ENCODE results near the gene DCTN1. TPM values are rescaled to one million over a fixed set of nuclear protein-coding genes. Genes with fewer than 3 reads are reported as not detected.
A peak's percentile ranks its signal among the peaks of the same experiment; 100 is the strongest.

Gene DCTN1
- total RNA-seq, 3 donors from 2014 or later: 114 to 159 (median 116) TPM

DNA sequence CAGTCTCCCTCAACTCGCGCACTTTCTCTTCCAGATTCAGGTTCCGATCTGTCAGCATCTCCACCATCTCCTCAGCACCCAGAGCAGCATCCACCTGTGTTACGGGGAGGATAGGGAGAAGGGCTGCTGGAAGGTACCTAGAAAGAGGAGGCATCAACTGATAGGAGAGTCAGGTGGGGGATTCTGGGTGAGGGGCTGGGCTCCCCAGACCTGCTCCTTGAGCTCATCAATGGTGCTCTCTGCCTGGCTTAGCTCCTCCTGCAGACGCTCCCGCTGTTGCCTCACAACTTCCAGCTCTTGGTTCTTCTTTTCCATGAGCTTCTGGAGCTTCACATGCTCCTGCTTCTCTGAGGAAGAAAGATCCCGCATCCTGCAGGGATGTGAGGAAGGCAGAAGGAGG, 10.1 kb downstream of the DCTN1 start:
- ATAC-seq: no peak
- Histone ChIP-seq H3K36me3 (ENCODE audit: low read depth) (peaks cover 26% of the 10 kb centered on the region), H3K9me3 (no peaks in the 10 kb centered on the region), H3K4me3 (no peak overlapping the region), H3K4me1 (ENCODE audit: low read depth) (peaks cover 13% of the 10 kb centered on the region)
- DNase-seq: no peak
- TF ChIP-seq, protein P1, sequence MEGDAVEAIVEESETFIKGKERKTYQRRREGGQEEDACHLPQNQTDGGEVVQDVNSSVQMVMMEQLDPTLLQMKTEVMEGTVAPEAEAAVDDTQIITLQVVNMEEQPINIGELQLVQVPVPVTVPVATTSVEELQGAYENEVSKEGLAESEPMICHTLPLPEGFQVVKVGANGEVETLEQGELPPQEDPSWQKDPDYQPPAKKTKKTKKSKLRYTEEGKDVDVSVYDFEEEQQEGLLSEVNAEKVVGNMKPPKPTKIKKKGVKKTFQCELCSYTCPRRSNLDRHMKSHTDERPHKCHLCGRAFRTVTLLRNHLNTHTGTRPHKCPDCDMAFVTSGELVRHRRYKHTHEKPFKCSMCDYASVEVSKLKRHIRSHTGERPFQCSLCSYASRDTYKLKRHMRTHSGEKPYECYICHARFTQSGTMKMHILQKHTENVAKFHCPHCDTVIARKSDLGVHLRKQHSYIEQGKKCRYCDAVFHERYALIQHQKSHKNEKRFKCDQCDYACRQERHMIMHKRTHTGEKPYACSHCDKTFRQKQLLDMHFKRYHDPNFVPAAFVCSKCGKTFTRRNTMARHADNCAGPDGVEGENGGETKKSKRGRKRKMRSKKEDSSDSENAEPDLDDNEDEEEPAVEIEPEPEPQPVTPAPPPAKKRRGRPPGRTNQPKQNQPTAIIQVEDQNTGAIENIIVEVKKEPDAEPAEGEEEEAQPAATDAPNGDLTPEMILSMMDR (IDR thresholded peaks at IDR 0.05): no peak
- intact Hi-C loops (cut with DNase I, micrococcal nuclease): no loop called here

DNA sequence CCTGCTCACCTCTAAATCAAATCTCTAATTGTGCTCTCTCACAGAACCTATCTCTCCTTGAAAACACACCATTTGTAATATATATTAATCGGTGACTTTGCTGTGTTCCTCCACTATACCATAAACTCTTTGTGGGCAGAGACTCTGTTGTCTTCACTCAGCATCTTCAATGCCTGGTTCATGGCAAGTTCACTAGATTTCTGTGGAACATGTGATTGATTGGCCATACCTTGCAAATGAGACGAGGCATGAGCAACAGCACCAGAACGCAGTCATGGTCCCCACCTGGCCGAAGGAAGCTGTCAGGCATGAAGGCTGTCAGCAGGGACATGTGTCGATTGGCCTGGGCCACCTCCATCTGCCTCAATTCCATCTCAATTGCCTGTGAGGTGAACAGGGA, 11.6 kb downstream of the DCTN1 start:
- intact Hi-C loops (cut with DNase I, micrococcal nuclease): no loop called here
- DNase-seq: no peak
- ATAC-seq: no peak
- H3K9me3 ChIP-seq: no peaks in the 10 kb centered on the region
- H3K4me1 ChIP-seq (ENCODE audit: low read depth): peaks cover 8% of the 10 kb centered on the region
- H3K36me3 ChIP-seq (ENCODE audit: low read depth): peaks cover 26% of the 10 kb centered on the region
- TF ChIP-seq, protein P1 (IDR thresholded peaks at IDR 0.05): no peak
- no peak overlapping the region for H3K4me3 ChIP-seq

DNA sequence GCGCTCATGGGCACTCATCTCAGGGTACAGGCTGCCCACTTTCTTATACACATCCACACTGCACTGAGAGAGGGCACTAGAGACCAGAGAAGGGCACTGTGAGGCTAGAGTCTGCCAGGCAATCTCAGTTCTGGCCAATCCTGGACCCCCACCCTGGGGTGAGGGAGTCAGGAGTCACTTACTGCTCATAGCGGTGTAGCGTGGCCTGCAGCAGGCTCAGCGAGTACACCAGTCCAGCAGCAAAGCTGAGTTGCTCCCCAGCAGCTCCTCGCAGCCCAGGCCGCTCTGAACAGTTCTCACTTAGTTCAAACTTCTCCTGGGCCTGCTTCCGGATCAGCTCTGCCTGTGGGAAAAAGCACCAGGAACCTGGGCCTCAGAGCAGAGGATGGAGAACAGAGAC, 12.3 kb downstream of the DCTN1 start:
- DNase-seq: no peak
- no peak for ATAC-seq
- H3K4me1 ChIP-seq (ENCODE audit: low read depth): peaks cover 2% of the 10 kb centered on the region
- TF ChIP-seq, protein P1 (IDR thresholded peaks at IDR 0.05): no peak
- H3K36me3 ChIP-seq (ENCODE audit: low read depth): peaks cover 26% of the 10 kb centered on the region
- intact Hi-C loops (cut with DNase I, micrococcal nuclease): no loop called here
- H3K9me3 ChIP-seq: no peaks in the 10 kb centered on the region
- no peak overlapping the region for H3K4me3 ChIP-seq

DNA sequence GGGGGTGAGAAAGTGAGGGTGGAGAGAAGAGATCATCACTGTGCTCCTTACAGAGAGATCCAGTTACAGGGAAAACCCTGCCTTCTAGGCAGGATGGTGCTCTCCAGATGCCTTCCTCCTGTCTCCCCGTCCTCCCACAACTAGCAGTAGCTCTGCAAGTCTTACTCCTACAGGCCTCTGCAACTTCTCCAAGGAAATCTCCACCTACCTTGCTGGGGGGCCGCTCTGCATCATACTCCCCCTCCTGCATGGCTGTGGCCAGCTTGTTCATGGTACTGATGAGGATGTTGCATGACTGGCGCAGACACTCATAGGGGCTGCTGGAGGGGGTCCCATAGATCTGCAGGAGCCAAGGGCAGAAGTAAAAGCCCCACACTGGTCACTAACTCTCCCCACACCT, 14.1 kb downstream of the DCTN1 start:
- DNase-seq: no peak
- no peak for ATAC-seq
- Histone ChIP-seq H3K9me3 (no peaks in the 10 kb centered on the region), H3K36me3 (ENCODE audit: low read depth) (peaks cover 29% of the 10 kb centered on the region), H3K4me1 (ENCODE audit: low read depth) (no peaks in the 10 kb centered on the region), H3K4me3 (no peak overlapping the region)
- intact Hi-C loops (cut with DNase I, micrococcal nuclease): no loop called here
- TF ChIP-seq, protein P1 (IDR thresholded peaks at IDR 0.05): no peak

DNA sequence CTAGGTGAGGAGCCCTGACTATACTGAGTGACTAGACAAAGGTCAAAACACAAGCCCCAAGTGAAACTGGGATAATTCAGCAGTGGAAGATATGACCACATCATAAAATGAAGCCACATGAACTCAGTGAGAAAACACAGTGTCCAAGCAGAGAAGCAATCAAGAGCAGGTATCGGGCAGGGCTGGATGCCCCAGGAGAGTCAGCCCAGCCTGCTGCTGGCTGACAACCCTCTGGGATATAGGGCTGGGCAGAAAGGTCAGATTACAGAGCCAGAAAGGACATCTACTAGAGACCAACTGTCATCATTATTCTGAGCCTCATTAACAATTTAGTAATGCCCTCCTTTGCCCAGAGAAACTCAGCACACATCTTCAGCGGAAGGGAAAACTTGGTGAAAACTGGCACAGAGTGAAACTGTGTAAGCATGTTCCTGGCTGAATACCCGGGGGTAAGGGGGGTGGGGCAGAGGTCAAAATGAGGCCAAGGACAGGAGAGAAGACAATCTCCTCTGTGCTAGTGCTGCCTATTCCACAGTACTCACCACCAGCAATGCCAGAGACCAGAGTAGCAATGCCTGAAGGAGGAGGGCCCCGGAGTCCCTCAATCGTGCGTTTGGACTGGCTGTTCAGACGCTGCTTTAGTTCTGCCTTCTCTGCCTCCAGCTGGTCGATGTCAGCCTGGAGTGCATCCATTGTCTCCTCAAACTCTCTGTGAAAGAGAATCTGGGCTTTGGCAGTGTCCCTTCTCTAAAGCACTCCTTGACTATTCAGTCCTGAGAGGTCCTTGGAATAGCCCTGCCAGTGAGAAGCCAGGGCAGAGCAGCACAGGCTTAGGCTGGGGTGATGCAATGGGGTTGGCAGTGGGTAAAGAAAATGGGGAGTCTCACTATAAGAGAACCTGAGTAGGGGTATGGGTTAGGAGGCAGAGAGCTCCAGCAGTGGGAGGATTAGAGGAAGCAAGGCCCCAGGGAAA, 15.3 kb downstream of the DCTN1 start:
- Histone ChIP-seq H3K9me3 (no peaks in the 10 kb centered on the region), H3K36me3 (ENCODE audit: low read depth) (peaks cover 23% of the 10 kb centered on the region), H3K4me3 (no peak overlapping the region), H3K4me1 (ENCODE audit: low read depth) (no peaks in the 10 kb centered on the region)
- TF ChIP-seq, protein P1 (IDR thresholded peaks at IDR 0.05): no peak
- no peak for DNase-seq
- intact Hi-C loops (cut with DNase I, micrococcal nuclease): no loop called here
- peak; percentile 54 for ATAC-seq

Data from mucosa of descending colon (tissue), 3 donors.